Body of pancreas (tissue), 4 donors: ENCODE results near the gene MTMR2.

Experiments used
- POLR2A ChIP-seq, 3 donors: fragments of 450-650 bp; IDR thresholded peaks; one replicate each; pipeline ENCODE4 v1.6.1; 2016; ENCODE audit warnings: antibody characterized with exemption in 3 of 3, mild to moderate bottlenecking in 2 of 3
- TF ChIP-seq, protein P1 (sequence below), 7 experiments: fragments of 450-650 bp in 4 of 7; fragments of 200-600 bp in 3 of 7; sonication (generic) in 3 of 7; IDR thresholded peaks; one replicate each; pipeline ENCODE4 v1.5.1; 2016 to 2019; ENCODE audit warnings: antibody characterized with exemption in 7 of 7

DNA sequence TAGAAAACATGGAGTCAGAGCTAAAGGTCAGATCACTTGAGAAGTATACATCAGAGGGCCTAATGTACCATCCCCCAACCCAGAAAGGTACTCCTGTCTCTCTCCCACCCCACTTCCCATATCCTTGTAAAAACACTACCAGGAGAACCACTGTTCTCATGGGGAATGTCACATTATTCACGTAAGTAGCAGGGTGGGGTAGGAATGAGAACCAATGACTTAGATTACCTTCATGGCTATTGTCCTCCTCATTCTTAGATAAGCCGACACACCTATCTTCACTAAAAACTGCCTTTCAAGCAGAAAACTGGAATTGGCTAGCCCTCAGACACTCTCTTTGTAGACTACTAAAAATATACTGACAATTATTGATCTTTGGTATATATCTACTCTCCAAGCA is 70.0 kb downstream of the MTMR2 start:
- TF ChIP-seq, protein P1, sequence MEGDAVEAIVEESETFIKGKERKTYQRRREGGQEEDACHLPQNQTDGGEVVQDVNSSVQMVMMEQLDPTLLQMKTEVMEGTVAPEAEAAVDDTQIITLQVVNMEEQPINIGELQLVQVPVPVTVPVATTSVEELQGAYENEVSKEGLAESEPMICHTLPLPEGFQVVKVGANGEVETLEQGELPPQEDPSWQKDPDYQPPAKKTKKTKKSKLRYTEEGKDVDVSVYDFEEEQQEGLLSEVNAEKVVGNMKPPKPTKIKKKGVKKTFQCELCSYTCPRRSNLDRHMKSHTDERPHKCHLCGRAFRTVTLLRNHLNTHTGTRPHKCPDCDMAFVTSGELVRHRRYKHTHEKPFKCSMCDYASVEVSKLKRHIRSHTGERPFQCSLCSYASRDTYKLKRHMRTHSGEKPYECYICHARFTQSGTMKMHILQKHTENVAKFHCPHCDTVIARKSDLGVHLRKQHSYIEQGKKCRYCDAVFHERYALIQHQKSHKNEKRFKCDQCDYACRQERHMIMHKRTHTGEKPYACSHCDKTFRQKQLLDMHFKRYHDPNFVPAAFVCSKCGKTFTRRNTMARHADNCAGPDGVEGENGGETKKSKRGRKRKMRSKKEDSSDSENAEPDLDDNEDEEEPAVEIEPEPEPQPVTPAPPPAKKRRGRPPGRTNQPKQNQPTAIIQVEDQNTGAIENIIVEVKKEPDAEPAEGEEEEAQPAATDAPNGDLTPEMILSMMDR (IDR thresholded peaks at IDR 0.05), result no peak
- TF ChIP-seq POLR2A (IDR thresholded peaks at IDR 0.05), result no peak
